ENCODE measurements around the gene AAMP. TPM values are rescaled to one million over a fixed set of nuclear protein-coding genes. Genes with fewer than 3 reads are reported as not detected.

Gene AAMP
- total RNA-seq, 4 donors from 2014 or later = 94.9 to 186 (median 123) TPM

DNA sequence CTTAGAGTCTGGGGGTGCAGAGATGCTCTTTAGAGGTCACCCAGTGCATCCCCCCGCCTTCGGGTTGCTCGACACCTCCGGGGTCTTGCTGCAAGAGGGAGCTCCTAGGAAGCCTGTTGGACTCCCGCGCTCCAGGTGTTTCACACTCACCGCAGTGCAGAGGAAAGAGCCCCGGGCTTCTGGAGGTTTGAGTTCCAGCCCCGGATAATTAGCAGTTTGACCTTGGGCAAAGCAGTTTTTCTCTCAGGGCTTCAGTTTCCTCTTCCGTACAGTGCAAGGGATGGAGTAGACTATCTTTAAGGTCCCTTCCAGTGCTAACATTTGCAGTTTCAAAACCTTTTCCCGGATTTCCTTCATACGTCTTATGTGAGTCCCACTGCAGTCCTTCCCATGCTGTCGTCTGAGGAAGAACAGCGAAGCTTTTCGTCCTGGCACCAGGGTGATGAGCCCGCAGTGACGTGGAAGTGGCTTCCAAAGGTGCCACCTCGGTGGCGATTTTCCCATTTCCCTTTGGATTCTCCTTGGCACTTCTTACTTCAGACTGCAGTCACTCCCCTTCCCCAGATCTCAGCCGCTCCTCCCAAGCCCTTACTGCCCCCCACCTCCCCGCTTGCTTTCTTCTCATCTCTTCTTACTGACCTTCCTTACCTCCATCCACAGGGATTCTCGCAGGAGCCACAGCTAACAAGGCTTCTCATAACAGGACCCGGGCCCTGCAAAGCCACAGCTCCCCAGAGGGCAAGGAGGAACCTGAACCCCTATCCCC is 967 bp upstream of the AAMP start:
- TF ChIP-seq, protein P1, sequence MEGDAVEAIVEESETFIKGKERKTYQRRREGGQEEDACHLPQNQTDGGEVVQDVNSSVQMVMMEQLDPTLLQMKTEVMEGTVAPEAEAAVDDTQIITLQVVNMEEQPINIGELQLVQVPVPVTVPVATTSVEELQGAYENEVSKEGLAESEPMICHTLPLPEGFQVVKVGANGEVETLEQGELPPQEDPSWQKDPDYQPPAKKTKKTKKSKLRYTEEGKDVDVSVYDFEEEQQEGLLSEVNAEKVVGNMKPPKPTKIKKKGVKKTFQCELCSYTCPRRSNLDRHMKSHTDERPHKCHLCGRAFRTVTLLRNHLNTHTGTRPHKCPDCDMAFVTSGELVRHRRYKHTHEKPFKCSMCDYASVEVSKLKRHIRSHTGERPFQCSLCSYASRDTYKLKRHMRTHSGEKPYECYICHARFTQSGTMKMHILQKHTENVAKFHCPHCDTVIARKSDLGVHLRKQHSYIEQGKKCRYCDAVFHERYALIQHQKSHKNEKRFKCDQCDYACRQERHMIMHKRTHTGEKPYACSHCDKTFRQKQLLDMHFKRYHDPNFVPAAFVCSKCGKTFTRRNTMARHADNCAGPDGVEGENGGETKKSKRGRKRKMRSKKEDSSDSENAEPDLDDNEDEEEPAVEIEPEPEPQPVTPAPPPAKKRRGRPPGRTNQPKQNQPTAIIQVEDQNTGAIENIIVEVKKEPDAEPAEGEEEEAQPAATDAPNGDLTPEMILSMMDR (IDR thresholded peaks at IDR 0.05; ENCODE audit: low read depth) = no peak

DNA sequence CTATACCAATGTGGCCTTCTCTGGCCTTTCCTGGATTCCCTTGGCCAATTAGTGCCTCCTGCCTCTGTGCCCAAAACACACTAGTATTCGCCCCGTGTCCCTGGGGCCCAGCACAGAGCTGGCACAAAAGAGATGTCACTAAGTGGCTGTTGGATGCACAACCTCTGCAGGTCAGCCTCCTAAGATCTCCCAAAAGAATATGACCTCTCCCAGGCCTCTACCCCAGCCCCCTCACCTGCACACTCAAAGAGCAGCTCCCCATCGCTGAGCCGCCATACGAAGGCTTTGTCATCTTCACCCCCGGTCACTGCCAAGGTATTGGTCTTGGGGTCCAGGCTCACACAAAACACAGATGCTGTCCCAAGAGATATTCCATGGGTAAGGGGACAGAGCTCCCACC is 2.7 kb downstream of the AAMP start:
- TF ChIP-seq, protein P1 (IDR thresholded peaks at IDR 0.05; ENCODE audit: low read depth) = no peak

DNA sequence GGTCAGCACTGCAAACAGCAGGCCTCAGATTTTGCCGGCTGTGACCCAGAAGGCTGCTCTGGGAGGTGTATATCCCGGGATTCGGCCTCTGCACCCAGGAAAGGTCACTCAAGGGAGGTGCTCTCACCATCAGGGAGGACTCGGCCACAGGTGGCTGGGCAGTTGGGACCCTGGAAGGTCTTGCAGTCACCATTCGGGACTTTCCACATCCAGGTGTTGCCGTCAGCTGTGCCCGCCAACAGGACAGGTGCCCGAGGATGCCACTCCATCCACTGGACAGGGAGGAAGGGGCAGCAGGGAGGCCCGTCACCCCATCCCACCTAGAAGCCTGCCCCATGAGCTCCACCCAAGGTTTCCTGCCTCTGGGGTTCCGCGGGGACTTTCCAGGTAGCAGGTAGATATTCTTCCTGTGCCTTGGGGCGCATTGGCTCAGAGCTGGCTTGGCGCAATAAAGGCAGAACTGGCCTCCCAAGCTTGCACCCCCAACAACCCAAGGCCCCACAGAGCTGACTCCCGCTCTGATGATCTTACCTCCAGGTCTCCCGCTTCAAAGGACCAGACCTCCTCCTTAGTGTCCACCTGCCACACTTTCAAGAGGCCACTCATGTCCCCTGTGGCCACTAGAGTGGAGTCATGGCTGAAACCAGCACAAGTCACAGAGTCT is 3.5 kb downstream of the AAMP start:
- TF ChIP-seq, protein P1 (IDR thresholded peaks at IDR 0.05; ENCODE audit: low read depth) = no peak

DNA sequence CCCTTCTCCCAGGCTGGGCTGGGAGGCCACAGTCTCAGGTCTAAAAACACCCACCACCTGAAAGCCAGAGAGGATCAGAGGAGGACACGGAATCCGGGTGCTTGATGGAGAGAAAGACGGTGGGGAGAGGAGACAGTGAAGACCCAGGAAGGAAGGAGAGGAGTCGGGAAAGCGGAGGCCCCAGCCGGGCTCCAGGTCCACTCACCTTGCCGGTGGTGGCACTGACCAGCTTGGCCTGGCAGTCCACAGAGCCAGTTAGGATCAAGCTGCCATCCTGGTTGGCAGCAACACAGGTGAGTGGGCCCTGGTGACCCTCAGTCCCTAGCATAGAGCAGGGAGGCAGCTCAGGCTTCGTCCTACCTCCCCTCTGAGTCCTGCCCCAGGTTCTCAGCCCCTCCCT is 4.3 kb downstream of the AAMP start:
- TF ChIP-seq, protein P1 (IDR thresholded peaks at IDR 0.05; ENCODE audit: low read depth) = no peak

DNA sequence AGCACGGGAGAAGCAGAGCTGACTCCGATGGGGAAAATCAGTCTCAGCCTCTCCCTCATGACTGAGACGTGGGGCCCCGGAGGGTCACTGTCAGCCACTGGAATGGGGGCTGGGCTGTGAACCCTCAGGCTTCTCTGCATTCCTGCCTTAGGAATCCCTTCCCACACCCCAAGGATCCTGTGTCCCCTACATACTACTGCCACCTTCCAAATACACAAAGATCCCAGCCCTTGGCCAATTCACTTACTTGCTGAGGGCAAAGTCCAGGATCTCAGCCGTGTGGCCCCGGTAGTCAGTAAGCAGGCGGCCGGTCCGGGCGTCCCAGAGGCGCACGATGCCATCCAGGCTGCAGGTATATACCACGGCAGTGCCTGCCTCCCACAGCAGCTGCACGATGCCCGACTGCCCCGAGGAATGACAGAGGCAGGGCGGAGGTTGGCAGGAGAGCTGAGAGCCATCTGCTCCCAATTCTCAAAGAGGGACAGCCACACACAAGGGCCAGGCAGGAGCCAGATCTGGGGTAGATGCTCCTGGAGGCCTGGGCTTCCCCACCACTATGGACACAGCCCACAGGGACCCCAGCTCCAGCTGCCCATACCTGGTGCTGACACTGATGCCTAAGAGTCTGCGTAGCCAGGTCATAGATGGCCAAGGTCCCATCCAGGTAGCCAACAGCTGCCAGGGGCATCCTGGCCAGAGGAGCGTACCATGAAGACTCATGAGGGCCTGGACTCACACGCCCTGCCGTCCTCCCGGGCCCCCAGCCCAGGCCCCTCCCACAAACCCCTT is 5.0 kb downstream of the AAMP start:
- TF ChIP-seq, protein P1 (IDR thresholded peaks at IDR 0.05; ENCODE audit: low read depth) = no peak

DNA sequence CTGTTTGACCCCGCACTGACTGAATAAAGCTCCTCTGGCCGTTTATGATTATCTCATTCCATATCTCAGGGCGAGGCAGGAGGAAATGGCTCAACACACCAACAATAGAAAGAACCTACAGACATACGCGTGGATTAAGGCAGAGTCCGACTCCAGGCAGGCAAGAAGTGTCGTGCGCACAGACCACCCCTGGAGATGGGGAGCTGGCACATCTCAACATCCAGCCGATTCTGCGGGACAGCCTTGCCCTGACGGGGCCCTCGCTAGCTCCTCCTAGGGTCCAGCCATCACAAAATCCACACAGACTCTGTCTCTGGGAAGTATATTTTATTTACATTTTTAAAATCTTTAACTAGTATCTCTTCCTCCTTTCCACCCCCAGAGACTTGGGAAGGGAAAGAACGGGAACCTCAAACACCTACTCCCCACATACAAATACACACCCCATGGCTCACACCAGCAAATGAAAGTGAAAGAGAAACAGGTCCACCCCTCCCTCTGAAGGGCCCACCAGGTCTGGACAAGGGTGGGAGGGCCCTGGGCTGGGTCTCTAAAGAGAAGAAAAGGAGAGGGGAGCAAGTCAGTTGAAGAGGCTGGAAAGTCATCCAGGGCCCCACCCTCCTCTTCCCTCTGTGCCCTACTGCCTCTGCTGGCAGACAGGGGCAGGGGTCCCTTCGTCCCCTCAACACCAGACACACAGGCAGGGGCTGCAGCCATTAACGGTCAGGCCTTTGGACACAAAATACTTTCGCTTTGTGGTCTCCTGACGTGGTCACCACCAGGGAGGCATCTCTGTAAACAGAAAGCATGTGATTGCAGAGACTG is 5.9 kb downstream of the AAMP start:
- TF ChIP-seq, protein P1 (IDR thresholded peaks at IDR 0.05; ENCODE audit: low read depth) = no peak

Data from subcutaneous adipose tissue (tissue), 4 donors.